GM18505 (cell line): ENCODE results near the gene EDAR.

Source experiments
- ATAC-seq: cut with Tn5 transposase; IDR thresholded peaks from one replicate; pipeline ENCODE4 v1.9.1; 2021; ENCODE audit not compliant: unreplicated experiment
- POLR2A ChIP-seq: IDR thresholded peaks from 4 replicates; pipeline ENCODE4 v1.6.1; 2011; ENCODE audit warnings: borderline replicate concordance; ENCODE audit not compliant: insufficient read depth, insufficient read length; ENCODE audit errors: extremely low read depth

EDAR gene

DNA sequence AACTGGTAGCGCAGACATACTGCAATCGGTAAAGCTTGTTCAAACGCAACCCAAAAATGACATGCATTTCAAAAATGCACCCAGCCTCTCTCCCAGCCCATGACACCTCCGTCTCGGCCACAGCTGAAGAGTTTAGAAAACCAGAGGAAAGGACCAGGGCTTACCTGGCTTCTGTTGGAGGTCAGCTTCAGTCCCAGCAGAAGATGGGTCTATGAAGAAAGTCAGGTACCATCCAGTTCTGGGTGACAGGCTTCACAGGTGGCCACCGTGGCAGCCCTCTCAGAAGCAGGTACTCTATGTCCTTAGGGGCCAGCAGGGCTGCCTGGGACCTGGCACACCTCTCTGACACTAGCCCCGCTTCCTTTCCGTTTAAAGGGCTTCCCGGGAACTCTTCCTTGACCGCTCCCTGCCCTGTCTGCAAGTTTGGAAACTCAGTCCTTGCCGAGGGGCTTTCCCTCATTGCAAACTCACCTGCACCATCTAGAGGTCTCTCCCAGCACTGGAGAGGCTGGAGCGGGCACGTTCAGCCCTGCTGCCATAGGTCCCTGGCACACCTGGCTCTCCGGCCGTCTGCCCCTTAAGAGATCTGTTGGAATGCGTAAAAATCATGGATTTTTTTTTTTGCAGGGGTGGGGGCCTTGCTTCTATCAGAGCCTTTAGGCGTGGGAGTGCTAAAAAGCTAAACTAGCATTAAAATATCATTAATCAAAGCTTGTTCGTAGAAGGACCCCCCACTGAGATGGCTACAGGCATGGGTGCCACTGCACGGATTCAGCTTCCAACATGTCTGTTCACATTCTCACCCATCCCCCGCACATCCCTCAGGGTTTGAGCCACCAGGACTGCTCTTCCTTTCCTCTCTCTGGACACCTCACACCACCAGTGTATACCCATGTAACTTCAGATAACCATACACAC lies at the start of gene EDAR:
Gene EDAR (minus strand): TSS at position 425 of the 918 bp plus-strand sequence. CDS start 58,206 bp downstream, outside the sequence.
- TF ChIP-seq POLR2A, result no peak
- ATAC-seq, result no peak

DNA sequence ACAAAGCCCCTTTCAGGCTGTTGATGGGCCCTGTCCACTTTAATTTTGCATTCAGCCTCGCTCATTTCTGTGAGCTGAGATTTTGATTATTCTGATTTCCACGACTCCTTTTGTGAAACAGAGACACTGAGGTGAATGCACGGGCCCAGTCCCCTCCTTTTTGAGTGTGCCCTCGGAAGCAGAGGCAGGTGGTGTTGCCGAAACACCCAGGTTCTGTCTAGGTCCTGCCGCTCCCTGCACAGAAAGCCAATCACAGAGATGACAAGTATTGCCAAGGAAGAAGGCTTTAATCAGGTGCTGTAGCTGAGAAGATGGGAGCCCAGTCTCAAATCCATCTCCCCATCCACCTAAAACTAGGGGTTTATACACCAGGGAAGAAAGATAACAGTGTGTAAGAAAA lies 44.2 kb upstream of the EDAR start:
- no peak for TF ChIP-seq POLR2A
- ATAC-seq, result no peak

DNA sequence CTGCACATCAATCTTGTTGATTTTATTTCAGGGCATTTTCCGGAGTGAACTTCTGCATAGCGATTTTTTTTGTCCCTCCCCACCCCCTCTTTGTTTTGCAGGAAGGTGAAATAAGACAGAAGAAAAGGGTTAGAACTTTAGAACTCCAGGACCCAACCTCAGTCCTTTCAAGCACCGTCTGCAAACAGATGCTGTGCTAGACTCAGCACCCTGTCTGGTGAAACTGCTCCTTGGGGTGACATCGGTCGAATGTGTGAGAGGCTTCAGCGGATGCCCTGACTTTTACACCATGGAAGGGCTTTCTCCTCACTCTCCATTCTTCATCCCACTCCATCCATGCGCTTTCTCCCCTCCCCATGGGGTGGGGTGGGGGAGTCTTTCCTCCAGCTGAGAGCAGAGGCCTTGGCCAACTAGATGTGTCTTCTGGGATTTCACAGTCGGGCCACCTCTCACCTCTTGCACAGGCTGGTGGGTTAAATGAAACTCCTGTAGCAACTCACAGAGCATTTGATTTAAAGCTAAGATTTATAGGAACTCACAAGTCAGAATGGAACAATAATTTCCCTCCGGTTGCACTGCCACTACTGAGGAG lies 43.3 kb upstream of the EDAR start:
- no peak for ATAC-seq
- no peak for TF ChIP-seq POLR2A

DNA sequence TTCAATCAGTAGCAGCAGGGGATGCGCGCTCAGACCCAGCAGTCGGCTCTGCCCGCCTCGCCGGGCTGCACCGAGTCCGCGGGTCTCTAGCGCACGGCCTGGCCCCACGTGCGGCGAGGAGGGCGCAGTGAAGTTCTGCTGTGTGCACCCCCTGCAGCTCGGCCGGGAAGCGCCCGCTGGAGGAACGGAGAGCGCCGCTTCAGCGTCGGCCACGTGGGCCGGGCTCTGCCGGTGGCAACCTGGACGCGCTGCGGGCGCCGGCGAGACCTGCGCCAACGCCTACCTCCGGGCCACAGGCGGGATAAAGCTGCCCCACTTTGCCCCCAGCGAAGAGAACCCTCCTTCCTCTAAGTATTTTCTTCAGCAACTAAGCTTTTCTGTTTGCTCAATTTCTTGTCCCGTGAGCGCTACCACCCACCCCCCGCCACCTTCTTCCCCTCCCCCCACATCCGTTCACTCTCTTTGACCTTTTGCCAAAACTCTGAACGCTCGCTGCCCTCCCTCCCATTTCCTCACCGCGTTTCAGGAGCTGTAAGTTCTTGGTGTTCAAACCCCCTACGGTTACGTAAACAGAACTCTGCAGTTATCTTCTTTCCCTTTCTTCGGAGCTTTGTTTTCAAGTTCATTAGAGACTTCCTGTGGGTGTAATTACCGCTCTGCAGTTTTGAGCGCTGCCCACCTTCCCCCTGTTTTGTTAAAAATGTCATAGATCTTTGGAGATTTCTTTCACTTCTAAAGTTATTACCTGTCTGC lies 42.6 kb upstream of the EDAR start:
- peak; percentile 69 for ATAC-seq

DNA sequence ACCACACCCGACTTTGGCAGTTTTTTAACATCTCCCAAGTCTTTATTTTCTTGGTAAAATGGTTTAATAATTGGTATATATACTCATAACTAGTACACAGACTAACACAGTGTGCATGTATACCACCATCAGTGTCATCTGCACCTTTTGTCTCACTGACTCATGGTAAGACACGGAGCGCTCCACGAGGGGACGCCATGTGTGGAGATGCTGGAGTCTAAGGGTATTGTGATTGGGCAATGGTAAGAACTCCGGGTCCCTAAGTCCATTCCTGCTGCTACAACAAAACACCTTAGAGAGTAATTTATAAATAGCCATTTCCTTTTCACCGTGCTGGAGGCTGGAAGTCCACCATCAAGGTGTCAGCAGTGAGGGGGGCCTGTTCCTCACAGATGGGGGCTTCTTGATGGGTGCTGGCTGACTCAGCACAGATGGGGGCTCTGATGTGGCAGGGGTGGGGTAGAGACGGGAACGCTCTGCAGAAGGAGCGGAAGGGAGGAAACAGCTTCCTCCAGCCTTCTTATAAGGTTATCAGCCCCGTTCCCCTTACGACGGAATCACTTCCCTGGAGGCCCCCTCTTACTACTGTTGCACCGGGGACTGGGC lies 42.0 kb upstream of the EDAR start:
- TF ChIP-seq POLR2A, result no peak
- no peak for ATAC-seq

More for the DNA sequence above, 42.6 kb upstream of the EDAR start:
- no peak for TF ChIP-seq POLR2A

DNA sequence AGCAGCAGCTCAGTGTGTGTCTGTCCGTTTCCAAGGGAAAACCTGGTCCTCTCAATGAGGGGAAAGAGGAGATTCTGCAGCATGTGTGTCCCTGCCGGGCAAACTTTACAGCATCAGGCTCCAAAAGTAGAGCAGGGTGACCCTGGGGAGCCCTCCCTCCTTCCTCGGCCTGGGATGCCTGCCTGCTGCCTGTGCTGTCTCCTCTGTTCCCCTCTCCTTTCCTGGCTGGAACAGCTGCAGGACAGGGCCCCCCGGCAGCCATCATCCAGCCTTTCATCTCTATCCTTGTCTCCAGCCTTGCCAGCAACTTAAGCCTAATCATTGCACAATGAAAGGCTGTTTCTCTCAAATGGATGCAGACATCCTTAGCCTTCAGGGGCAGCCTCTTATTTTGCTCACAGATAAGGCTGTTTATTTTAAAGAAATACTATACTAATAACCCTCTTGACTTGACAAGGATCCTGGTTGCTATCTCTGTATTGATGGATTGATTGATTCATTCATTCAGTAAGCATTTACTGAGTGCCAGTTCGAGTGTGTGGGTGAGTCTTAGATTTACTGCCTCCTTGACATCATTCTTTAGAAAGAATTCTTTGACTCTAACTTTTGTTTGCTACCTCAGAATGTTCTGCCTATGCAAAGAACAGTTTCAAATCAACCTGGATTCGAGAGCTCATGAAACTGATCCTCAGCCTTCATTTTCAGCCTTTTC lies 40.6 kb upstream of the EDAR start:
- no peak for TF ChIP-seq POLR2A
- ATAC-seq, result no peak

DNA sequence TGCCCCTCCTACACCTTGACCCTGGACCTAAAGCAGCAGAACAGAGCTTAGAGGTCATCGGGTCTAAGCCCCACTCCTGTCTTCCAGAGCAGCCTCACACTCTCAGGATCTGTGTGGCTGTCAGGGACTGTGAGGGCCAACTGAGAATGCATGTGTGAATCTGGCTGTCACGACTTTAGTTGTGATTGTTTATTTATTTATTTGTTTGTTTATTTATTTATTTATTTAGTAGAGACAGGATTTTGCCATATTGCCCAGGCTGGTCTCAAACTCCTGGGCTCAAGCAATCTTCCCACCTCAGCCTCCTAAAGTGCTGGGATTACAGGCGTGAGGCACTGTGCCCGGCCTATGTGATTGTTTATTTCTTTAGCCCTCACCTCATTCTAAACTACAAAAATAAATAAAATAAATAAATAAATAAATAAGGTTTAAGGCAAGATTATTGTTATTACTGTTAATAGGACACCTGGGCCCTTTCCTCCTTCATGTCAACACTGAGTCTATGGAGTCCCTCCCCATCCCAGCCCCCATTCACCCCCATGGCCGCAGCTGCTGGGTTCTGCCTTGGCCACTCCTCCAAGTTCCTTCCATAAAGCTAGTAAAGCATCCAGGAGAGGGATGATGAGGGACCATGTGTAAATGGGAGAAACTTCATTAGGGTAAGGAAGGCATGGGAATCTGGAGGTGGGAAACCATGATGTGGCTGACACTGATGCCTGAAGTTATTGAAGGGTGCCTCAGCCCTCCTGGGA lies 39.9 kb upstream of the EDAR start:
- no peak for ATAC-seq

DNA sequence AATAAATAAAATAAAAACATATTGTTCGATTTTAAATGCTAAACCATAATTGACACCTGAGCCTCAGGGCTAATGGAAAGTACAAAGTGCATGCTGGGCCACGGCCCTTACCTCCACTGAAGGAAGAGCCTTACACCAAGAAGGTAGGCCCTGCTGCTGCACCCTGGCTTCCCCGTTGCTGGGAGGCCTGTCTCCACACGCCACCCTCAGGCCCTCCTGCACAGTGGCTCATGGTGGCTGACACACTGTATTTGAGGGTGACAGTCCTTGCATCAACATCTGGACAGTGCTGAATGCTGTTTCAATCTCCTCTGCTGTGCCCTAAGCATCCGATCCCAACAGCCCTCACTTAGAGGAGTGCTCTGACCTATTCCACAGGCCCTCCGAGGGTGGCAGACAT lies 39.3 kb upstream of the EDAR start:
- no peak for ATAC-seq

More for the DNA sequence above, 39.9 kb upstream of the EDAR start:
- TF ChIP-seq POLR2A, result no peak

DNA sequence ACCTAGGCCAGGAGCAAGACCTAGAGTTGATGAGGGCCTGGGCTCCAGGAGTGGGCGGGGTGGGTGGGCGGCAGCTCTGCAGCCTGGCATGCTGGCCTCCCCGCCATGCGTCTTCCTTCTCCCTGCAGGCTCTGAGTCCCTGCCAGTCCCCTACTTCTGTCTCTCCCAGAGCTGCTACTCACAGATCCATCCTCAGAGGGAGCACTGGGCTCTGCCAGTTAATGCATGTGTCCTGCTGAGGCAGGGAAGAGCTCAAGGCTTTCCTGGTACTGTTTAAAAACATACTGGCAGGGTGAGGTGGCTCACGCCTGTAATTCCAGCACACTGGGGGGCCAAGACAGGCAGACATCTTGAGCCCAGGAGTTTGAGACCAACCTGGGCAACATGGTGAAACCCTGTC lies 38.7 kb upstream of the EDAR start:
- no peak for TF ChIP-seq POLR2A
- no peak for ATAC-seq

More for the DNA sequence above, 39.3 kb upstream of the EDAR start:
- no peak for TF ChIP-seq POLR2A

DNA sequence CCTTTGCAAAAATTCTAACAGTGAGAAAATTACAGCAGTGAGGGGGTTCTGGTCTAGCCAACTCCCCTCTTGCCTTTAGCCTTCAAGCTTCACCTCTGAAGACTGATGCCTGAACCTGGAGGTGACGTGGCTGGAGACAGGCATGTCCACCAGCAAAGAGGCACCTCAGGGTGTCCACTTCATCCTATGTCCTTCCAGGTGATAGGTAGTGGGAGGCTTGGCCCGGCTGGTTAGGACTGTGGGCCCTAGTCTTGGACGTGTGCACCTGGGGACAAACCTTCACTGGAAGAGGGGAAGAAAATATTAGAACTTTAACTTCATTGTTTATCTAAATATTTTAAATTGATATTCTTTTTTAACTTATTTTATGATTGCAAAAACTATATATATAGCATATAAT lies 35.5 kb upstream of the EDAR start:
- TF ChIP-seq POLR2A, result no peak
- ATAC-seq, result no peak

DNA sequence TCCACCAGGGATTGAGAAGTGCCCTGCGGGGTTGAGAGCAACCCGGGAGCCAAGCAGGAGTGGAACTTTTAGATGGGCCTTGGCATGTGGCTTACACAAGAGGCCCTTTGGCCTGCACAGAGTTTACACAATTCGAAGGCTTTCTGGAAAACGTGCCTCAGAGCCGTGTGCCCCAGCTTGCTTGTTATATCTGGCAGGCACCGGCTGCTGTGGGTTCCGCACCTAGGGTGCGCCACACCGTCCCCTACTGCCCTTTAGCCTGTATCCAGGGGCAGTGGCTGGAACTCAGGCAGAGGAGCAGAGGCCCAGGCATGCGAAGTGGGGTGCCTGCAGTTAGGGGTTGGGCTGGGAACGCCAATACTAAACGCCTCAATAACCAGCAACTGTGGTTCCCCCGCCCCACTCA lies 32.9 kb upstream of the EDAR start:
- no peak for TF ChIP-seq POLR2A
- ATAC-seq, result no peak

DNA sequence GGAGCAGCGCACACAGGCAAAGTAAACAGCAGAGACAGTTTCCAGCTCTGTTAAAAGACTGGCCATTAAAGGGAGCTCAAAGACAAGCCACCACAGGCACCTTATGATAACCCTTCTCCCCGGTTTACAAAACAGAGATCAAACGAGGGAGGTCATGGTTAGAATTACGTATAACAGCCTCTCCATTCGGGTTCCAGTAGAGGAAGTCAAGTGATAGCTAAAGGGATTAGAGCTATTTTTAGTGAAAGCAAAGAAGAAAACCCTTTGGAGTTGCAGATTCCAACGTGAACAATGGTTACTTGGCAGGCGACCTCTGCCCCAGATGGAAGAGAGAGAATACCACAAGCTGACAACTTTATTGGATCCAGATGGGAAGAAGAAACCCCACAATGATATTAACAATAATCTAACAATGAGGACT lies 31.2 kb upstream of the EDAR start:
- no peak for ATAC-seq
- TF ChIP-seq POLR2A, result no peak
